CD4-positive, alpha-beta T cell (primary cell): ENCODE measurements around the gene ZRSR2. TPM values are rescaled to one million over a fixed set of nuclear protein-coding genes. Genes with fewer than 3 reads are reported as not detected.

Experiments used
- ATAC-seq: fragments of 200-7000 bp; cut with Tn5 transposase; one replicate; pipeline ENCODE4 v1.10.0; 2022; ENCODE audit warnings: mild to moderate bottlenecking; ENCODE audit not compliant: poor library complexity
- CTCF ChIA-PET: fragments of 350-600 bp; sonication (Branson Sonifier 250); formaldehyde crosslinking; loops from one replicate; lab custom pipeline; 2021; ENCODE audit warnings: antibody characterized with exemption, inconsistent platforms; lab: Charles Lee
- POLR2A ChIA-PET: fragments of 350-600 bp; sonication (Branson Sonifier 250); formaldehyde crosslinking; loops from one replicate; lab custom pipeline; 2021; ENCODE audit warnings: antibody characterized with exemption, inconsistent platforms; lab: Charles Lee
- DNase-seq, 14 experiments: peaks; one replicate each; pipeline ENCODE4 v3.0.0-alpha.2; 2013 to 2020; ENCODE audit warnings: mixed read lengths in 2 of 14
- H3K27ac ChIP-seq, 2 donors: one replicate each; pipeline versions ENCODE4 v1.5.1 to v1.7.0; 2013; ENCODE audit warnings: low read length in 2 of 2, low read depth in 1 of 2, mild to moderate bottlenecking in 1 of 2
- H3K27me3 ChIP-seq, 2 experiments: 1 replicate in 1 of 2; 2 replicates in 1 of 2; pipeline versions ENCODE4 v1.6.1 to v1.7.0; 2013; ENCODE audit warnings: low read length in 2 of 2, control low read depth in 1 of 2, mild to moderate bottlenecking in 1 of 2, moderate library complexity in 1 of 2; ENCODE audit not compliant: insufficient read depth in 2 of 2, control insufficient read depth in 1 of 2
- H3K36me3 ChIP-seq: one replicate; pipeline ENCODE4 v1.6.1; 2013; ENCODE audit warnings: low read length, control low read depth; ENCODE audit not compliant: insufficient read depth
- H3K4me1 ChIP-seq: one replicate; pipeline ENCODE4 v1.6.1; 2013; ENCODE audit warnings: low read length, control low read depth; ENCODE audit not compliant: insufficient read depth
- H3K4me3 ChIP-seq: one replicate; pipeline ENCODE4 v1.5.1; 2013; ENCODE audit warnings: mild to moderate bottlenecking, low read length, moderate library complexity
- H3K9me3 ChIP-seq, 2 experiments: 1 replicate in 1 of 2; 2 replicates in 1 of 2; pipeline versions ENCODE4 v1.6.1 to v1.7.0; 2013; ENCODE audit warnings: low read length in 2 of 2, mild to moderate bottlenecking in 2 of 2, control low read depth in 1 of 2, moderate library complexity in 1 of 2; ENCODE audit not compliant: control insufficient read depth in 1 of 2, insufficient read depth in 1 of 2
- H3K27ac Mint-ChIP-seq: one replicate; pipeline ENCODE4 v1.8.0; 2020; ENCODE audit warnings: mixed read lengths
- H3K27me3 Mint-ChIP-seq: one replicate; pipeline ENCODE4 v1.8.0; 2021; ENCODE audit warnings: mixed read lengths
- H3K36me3 Mint-ChIP-seq: one replicate; pipeline ENCODE4 v1.8.0; 2021; ENCODE audit warnings: low read depth, mixed read lengths
- H3K4me1 Mint-ChIP-seq: one replicate; pipeline ENCODE4 v1.8.0; 2021; ENCODE audit warnings: low read depth, mixed read lengths
- H3K4me3 Mint-ChIP-seq: one replicate; pipeline ENCODE4 v1.8.0; 2020; ENCODE audit warnings: mild to moderate bottlenecking, mixed read lengths
- H3K9me3 Mint-ChIP-seq: one replicate; pipeline ENCODE4 v1.8.0; 2020; ENCODE audit warnings: mixed read lengths
- intact Hi-C, 2 experiments: fragments of 100-400 bp; cut with DNase I in 1 of 2; cut with micrococcal nuclease in 1 of 2; formaldehyde crosslinking; loops; one replicate each; pipeline versions ENCODE4 v1.15.1 to v1.9.0; 2023 to 2025; cut with DNase I, micrococcal nuclease
- total RNA-seq, 174 experiments: library from RNA in 2 of 174; stranded (reverse) in 2 of 174; gene quantifications; one replicate each; pipeline ENCODE4 v1.2.3 and lab custom pipeline; 2021 to 2026
- TF ChIP-seq, protein P1 (sequence below): fragments of 200-600 bp; IDR thresholded peaks from one replicate; pipeline ENCODE4 v1.8.0; 2022; ENCODE audit warnings: antibody characterized with exemption, mild to moderate bottlenecking

ZRSR2 gene
- total RNA-seq, 2 experiments from 2014 or later = 18.4 to 21.1 TPM

- Mint-ChIP-seq H3K4me1 (peaks cover 42% of the 10 kb centered on the region), H3K36me3 (peaks cover 36% of the 10 kb centered on the region), H3K27me3 (no peaks in the 10 kb centered on the region), H3K27ac (peak overlapping the region; percentile 79), H3K4me3 (no peak overlapping the region), H3K9me3 (no peaks in the 10 kb centered on the region)
- intact Hi-C loops = loop anchor here (5.0 to 10.0 kb wide), 3 partner anchors 211 to 673 kb away; no protein-coding TSS in a partner anchor
- Histone ChIP-seq H3K9me3 (no peaks in the 10 kb centered on the region), H3K27me3 (no peaks in the 10 kb centered on the region), H3K36me3 (peaks cover 13% of the 10 kb centered on the region), H3K27ac (no peak overlapping the region), H3K4me3 (no peak overlapping the region), H3K4me1 (peaks cover 38% of the 10 kb centered on the region)
- ATAC-seq (peak; percentile 55), DNase-seq (peak in 8 of 14 experiments; percentile 11 to 63 (median 42))
- ChIA-PET POLR2A (no interaction called here), CTCF (interaction anchor here (0.6 to 1.1 kb wide), 3 partner anchors 11 to 675 kb away, joined by 3 read pairs; no protein-coding TSS in a partner anchor)
- TF ChIP-seq, protein P1, sequence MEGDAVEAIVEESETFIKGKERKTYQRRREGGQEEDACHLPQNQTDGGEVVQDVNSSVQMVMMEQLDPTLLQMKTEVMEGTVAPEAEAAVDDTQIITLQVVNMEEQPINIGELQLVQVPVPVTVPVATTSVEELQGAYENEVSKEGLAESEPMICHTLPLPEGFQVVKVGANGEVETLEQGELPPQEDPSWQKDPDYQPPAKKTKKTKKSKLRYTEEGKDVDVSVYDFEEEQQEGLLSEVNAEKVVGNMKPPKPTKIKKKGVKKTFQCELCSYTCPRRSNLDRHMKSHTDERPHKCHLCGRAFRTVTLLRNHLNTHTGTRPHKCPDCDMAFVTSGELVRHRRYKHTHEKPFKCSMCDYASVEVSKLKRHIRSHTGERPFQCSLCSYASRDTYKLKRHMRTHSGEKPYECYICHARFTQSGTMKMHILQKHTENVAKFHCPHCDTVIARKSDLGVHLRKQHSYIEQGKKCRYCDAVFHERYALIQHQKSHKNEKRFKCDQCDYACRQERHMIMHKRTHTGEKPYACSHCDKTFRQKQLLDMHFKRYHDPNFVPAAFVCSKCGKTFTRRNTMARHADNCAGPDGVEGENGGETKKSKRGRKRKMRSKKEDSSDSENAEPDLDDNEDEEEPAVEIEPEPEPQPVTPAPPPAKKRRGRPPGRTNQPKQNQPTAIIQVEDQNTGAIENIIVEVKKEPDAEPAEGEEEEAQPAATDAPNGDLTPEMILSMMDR = peak; percentile 61
These were observed 28.6 kb upstream of the ZRSR2 start for GRCh38 chrX:15761564-15762191.

DNA sequence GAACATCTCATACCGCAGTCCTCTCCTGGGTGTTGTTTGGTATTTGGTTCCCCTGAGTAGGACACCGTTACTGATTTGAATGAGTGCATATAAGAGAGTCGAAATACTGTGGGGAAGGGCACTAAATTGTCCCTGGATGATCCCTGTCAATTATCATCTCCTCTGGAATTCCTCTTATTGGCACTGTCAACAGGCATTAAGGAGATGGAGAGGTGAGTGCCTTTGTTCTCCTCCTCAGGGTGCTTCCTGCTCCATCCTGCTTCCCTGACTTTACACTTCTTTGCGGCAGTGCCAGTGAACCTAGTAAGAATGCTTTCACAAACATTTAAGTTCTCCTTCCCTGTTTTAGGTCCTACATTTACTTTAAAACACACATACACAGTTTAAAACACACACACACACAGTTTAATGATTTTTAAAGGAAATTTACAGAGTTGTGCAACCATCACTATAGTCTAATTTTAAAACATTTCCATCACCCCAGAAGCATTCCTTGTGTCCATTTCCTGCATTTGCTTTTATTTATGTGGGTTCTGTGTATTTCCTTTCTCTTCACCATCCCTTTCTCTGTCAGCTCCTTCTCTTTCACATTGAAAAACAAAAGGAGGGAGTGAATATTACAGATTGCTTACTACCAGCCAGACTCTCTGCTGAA is 20.9 kb upstream of the ZRSR2 start:
- H3K36me3 Mint-ChIP-seq = peaks cover 40% of the 10 kb centered on the region
- ChIA-PET CTCF (no interaction called here), POLR2A (no interaction called here)
- H3K27me3 Mint-ChIP-seq = no peaks in the 10 kb centered on the region
- Histone ChIP-seq H3K4me3 (no peak overlapping the region), H3K27ac (no peak overlapping the region), H3K27me3 (no peaks in the 10 kb centered on the region), H3K4me1 (peaks cover 3% of the 10 kb centered on the region), H3K36me3 (peaks cover 25% of the 10 kb centered on the region), H3K9me3 (no peaks in the 10 kb centered on the region)
- no peak for ATAC-seq
- H3K4me3 Mint-ChIP-seq = no peak overlapping the region
- no peaks in the 10 kb centered on the region for H3K9me3 Mint-ChIP-seq
- H3K27ac Mint-ChIP-seq = peak overlapping the region; percentile 62
- intact Hi-C loops = loop anchor here in 1 of 2 experiments (10.0 kb wide), 1 partner anchor 665 kb away; no protein-coding TSS in a partner anchor
- TF ChIP-seq, protein P1 = no peak
- H3K4me1 Mint-ChIP-seq = peaks cover 18% of the 10 kb centered on the region
- DNase-seq = no peak

- H3K9me3 Mint-ChIP-seq = no peaks in the 10 kb centered on the region
- no peak for ATAC-seq
- no peaks in the 10 kb centered on the region for H3K9me3 ChIP-seq
- peaks cover 11% of the 10 kb centered on the region for H3K4me1 ChIP-seq
- no peaks in the 10 kb centered on the region for H3K27me3 ChIP-seq
- peaks cover 53% of the 10 kb centered on the region for H3K36me3 Mint-ChIP-seq
- H3K4me3 Mint-ChIP-seq = peak overlapping the region; percentile 68
- peak overlapping the region; percentile 90 for H3K27ac Mint-ChIP-seq
- TF ChIP-seq, protein P1 = no peak
- H3K27me3 Mint-ChIP-seq = no peaks in the 10 kb centered on the region
- H3K4me3 ChIP-seq = peak overlapping the region; percentile 43
- CTCF ChIA-PET = interaction anchor here (1.1 to 1.3 kb wide), 2 partner anchors 9 to 28 kb away, joined by 3 to 4 read pairs; partner anchors contain the start of gene ZRSR2
- H3K27ac ChIP-seq = peak overlapping the region in 1 of 2 donors; percentile 75
- intact Hi-C loops = no loop called here
- POLR2A ChIA-PET = interaction anchor here (0.9 to 1.7 kb wide), 3 partner anchors 32 to 73 kb away, joined by 3 to 8 read pairs (median 7); partner anchors contain the start of genes AP1S2 and CA5B
- peak in 4 of 14 experiments; percentile 29 to 70 (median 41) for DNase-seq
- H3K36me3 ChIP-seq = peaks cover 34% of the 10 kb centered on the region
- peaks cover 6% of the 10 kb centered on the region for H3K4me1 Mint-ChIP-seq
These were observed 8.2 kb upstream of the ZRSR2 start for GRCh38 chrX:15781961-15782699.
